Mesendoderm (in vitro differentiated cells): ENCODE data around the gene NECTIN2.

Source experiments
- DNase-seq: peaks from one replicate; pipeline ENCODE4 v3.0.0; 2013
- H2AK5ac ChIP-seq: 2 replicates; pipeline ENCODE4 v1.6.1; 2013; ENCODE audit warnings: low read length, inconsistent platforms
- H2BK120ac ChIP-seq: 2 replicates; pipeline ENCODE4 v1.6.1; 2013; ENCODE audit warnings: low read depth, mild to moderate bottlenecking, low read length, moderate library complexity, mixed read lengths
- H2BK15ac ChIP-seq: replicated peaks from 2 replicates; pipeline ENCODE4 v1.6.1; 2013; ENCODE audit warnings: low read depth, mild to moderate bottlenecking, moderate library complexity
- H2BK5ac ChIP-seq: 2 replicates; pipeline ENCODE4 v1.6.1; 2013; ENCODE audit warnings: low read length, inconsistent platforms
- H3K18ac ChIP-seq: 2 replicates; pipeline ENCODE4 v1.6.1; 2013; ENCODE audit warnings: mild to moderate bottlenecking, low read length, mixed read lengths
- H3K23ac ChIP-seq: one replicate; pipeline ENCODE4 v1.6.1; 2013; ENCODE audit warnings: low read length
- H3K27ac ChIP-seq: 2 replicates; pipeline ENCODE4 v1.5.1; 2013; ENCODE audit warnings: low read depth, mild to moderate bottlenecking, inconsistent platforms, low read length, moderate library complexity
- H3K27me3 ChIP-seq: 2 replicates; pipeline ENCODE4 v1.6.1; 2013; ENCODE audit warnings: low read length, control low read depth, mild to moderate bottlenecking, inconsistent platforms; ENCODE audit not compliant: insufficient read depth, poor library complexity
- H3K36me3 ChIP-seq: 2 replicates; pipeline ENCODE4 v1.6.1; 2013; ENCODE audit warnings: low read length, inconsistent platforms; ENCODE audit not compliant: control insufficient read depth, insufficient read depth
- H3K4ac ChIP-seq: one replicate; pipeline ENCODE4 v1.6.1; 2013; ENCODE audit warnings: low read depth, mild to moderate bottlenecking, low read length, moderate library complexity
- H3K4me1 ChIP-seq: 2 replicates; pipeline ENCODE4 v1.6.1; 2013; ENCODE audit warnings: low read depth, low read length, inconsistent platforms; ENCODE audit not compliant: control insufficient read depth
- H3K4me2 ChIP-seq: 2 replicates; pipeline ENCODE4 v1.6.1; 2013; ENCODE audit warnings: low read length
- H3K4me3 ChIP-seq: 2 replicates; pipeline ENCODE4 v1.5.1; 2013; ENCODE audit warnings: mild to moderate bottlenecking, low read length
- H3K56ac ChIP-seq: one replicate; pipeline ENCODE4 v1.6.1; 2013; ENCODE audit warnings: low read length
- H3K79me1 ChIP-seq: 2 replicates; pipeline ENCODE4 v1.6.1; 2013; ENCODE audit warnings: low read length, inconsistent platforms
- H3K79me2 ChIP-seq: 2 replicates; pipeline ENCODE4 v1.6.1; 2013; ENCODE audit warnings: mild to moderate bottlenecking, low read length; ENCODE audit not compliant: control insufficient read depth, insufficient read depth
- H3K9ac ChIP-seq: 2 replicates; pipeline ENCODE4 v1.6.1; 2013; ENCODE audit warnings: low read length, inconsistent platforms
- H4K5ac ChIP-seq: one replicate; pipeline ENCODE4 v1.6.1; 2013; ENCODE audit warnings: low read length
- H4K8ac ChIP-seq: one replicate; pipeline ENCODE4 v1.6.1; 2013; ENCODE audit warnings: low read depth, mild to moderate bottlenecking, control low read depth, low read length, moderate library complexity
- WGBS: extraction: QIAGEN DNeasy Blood & Tissue Kit; methylation state at CpG from one replicate; pipeline ENCODE4 v1.1.7; 2013; ENCODE audit warnings: low lambda C conversion rate, missing lambda C conversion rate; ENCODE audit not compliant: insufficient coverage; ENCODE audit errors: extremely low coverage; 5-methylcytosine and 5-hydroxymethylcytosine counted together

Gene NECTIN2

DNA sequence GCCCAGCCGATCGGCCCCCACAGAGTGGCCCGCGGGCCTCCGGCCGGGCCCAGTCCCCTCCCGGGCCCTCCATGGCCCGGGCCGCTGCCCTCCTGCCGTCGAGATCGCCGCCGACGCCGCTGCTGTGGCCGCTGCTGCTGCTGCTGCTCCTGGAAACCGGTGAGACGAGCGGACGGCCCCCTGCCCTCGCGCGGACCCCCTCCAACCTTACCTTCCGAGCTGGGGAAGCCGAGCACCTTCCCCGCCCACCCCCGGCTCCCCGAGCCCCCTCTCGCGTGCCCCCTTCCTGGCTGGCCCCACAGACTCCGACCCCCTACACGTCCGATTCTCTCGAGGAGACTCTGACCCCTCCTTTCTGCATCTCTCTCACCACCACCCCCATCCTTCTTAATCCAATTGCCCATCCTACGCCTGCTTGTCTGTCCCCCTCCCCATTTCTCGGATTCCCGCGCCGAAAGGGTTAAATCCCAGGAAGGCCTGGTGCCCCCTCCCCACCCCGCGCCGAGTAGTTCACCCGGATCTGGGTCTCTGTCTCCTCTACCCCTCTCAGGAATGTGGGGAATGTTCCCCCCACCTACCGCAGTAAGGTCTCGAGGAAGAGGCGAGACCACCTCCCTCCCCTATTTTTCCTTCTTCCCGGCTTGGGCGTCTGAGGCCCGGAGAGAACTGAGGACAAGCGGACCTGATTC lies 502 bp downstream of the NECTIN2 start:
- Histone ChIP-seq H3K4ac (peak overlapping the region; percentile 99), H2BK5ac (peak overlapping the region; percentile 91), H3K56ac (peak overlapping the region; percentile 96), H3K27me3 (no peaks in the 10 kb centered on the region), H2AK5ac (no peak overlapping the region), H3K23ac (peak overlapping the region; percentile 72), H3K27ac (peak overlapping the region; percentile 98), H3K79me1 (peaks cover 10% of the 10 kb centered on the region), H3K18ac (peak overlapping the region; percentile 99), H2BK120ac (peak overlapping the region; percentile 83), H3K79me2 (peaks cover 46% of the 10 kb centered on the region), H4K8ac (no peak overlapping the region), H3K9ac (peak overlapping the region; percentile 95), H2BK15ac (no peak overlapping the region), H3K4me3 (peak overlapping the region; percentile 99), H3K4me1 (peaks cover 7% of the 10 kb centered on the region), H3K36me3 (peaks cover 1% of the 10 kb centered on the region), H3K4me2 (peak overlapping the region; percentile 92), H4K5ac (no peak overlapping the region)
- WGBS, result no CpG with 5 or more reads among the region's 51 CpGs
- DNase-seq, result peak; percentile 98

DNA sequence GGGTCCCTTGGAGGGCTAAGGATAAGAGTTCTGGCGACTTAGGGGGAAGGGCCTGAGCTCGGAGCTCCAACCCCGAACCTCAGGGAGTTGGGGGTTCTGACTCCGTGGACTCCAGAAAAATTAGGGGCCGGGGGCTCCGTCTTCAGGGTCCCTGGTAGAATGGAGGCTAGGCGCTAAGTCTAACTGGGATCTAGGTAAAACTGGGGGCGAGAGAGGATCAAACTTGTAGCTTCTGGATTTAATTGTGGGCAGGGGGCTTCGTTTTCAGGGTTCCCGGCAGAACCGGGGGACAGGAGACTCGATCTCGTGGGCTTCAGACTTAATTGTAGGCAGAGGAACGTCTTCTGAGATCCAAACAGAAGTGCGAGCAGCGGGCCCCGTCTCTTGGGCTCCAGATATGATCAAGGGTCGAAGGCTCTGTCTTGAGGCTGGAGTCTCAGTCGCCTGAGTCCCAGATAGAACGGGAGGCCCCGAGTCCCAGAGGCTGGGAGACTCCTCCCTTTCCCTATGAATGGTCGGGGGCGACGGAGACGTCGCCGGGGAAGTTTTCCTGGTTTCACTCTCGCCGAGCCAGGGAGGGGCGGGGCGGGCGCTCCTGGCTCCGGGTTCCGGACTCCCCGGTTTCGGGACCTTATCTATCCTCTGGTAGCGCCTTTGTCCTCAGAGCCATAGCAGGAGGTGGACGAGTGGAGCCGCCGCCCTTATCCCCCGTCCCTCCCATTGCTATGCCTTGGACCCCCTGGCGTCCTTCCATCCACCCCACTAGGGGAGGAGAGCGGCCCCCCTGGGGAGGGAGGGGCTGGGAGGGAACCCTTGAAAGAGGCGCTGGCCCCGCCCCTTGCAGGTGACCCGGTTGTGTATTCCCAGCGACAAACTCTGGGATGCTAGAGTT lies 1.3 kb downstream of the NECTIN2 start:
- Histone ChIP-seq H3K4ac (peak overlapping the region; percentile 94), H3K9ac (peak overlapping the region; percentile 95), H4K5ac (no peak overlapping the region), H4K8ac (no peak overlapping the region), H3K79me1 (peaks cover 12% of the 10 kb centered on the region), H2AK5ac (no peak overlapping the region), H3K4me1 (peaks cover 7% of the 10 kb centered on the region), H3K18ac (peak overlapping the region; percentile 94), H2BK5ac (peak overlapping the region; percentile 91), H3K36me3 (peaks cover 2% of the 10 kb centered on the region), H3K27ac (peak overlapping the region; percentile 98), H3K79me2 (peaks cover 54% of the 10 kb centered on the region), H3K4me2 (peak overlapping the region; percentile 92), H3K23ac (no peak overlapping the region), H2BK120ac (peak overlapping the region; percentile 83), H2BK15ac (peak overlapping the region; percentile 25), H3K27me3 (no peaks in the 10 kb centered on the region), H3K4me3 (peak overlapping the region; percentile 99), H3K56ac (peak overlapping the region; percentile 96)
- no CpG with 5 or more reads among the region's 47 CpGs for WGBS
- DNase-seq, result peak; percentile 76

DNA sequence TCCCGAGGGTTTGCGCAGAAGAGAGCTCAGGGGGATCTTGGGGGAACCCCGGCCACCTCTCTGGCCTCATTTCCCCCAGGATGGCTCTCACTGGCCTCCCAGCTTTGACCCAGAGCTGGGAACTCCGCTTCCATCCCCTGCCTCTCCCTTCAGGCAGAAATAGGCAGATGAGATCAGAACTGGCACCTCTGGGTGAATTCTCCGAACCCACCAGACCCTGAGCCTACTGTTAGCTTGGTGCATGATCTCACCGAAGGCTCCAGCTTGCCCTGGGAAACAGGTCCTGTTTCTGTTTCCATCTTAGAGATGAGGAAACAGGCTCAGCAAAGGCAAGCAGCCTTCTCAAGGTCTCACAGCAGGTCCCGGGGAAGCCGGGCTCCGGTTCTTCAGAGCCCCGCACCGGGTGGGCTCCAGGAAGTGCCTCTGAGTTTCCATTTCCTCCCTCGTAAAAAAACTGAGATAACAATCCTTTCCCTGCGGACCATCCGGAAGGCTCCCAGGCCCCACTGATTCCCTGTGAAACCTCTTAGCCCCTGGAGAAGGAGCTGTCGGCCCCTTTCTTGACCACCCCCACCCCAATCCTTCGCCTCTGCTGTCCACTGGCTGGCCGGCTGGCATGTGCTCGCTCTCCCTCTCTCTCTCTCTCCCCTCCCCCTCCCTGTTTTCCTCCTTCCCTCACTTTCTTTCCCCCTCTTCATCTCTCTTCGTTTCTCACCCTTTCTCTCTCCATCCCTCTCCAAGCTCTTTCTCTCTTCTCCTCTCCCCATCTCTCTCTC lies 2.1 kb downstream of the NECTIN2 start:
- WGBS, result no CpG with 5 or more reads among the region's 19 CpGs
- H4K8ac ChIP-seq, result no peak overlapping the region
- H3K36me3 ChIP-seq, result peaks cover 2% of the 10 kb centered on the region
- H3K27ac ChIP-seq, result peak overlapping the region; percentile 98
- peak overlapping the region; percentile 99 for H3K4me3 ChIP-seq
- H3K79me1 ChIP-seq, result peaks cover 15% of the 10 kb centered on the region
- H3K79me2 ChIP-seq, result peaks cover 61% of the 10 kb centered on the region
- H2BK15ac ChIP-seq, result no peak overlapping the region
- peak overlapping the region; percentile 94 for H3K18ac ChIP-seq
- peak; percentile 93 for DNase-seq
- H3K4me2 ChIP-seq, result peak overlapping the region; percentile 92
- H2AK5ac ChIP-seq, result peak overlapping the region; percentile 74
- peak overlapping the region; percentile 56 for H3K4ac ChIP-seq
- peak overlapping the region; percentile 54 for H2BK5ac ChIP-seq
- H3K9ac ChIP-seq, result peak overlapping the region; percentile 95
- no peak overlapping the region for H2BK120ac ChIP-seq
- no peak overlapping the region for H3K23ac ChIP-seq
- H3K4me1 ChIP-seq, result peaks cover 7% of the 10 kb centered on the region
- peak overlapping the region; percentile 96 for H3K56ac ChIP-seq
- H3K27me3 ChIP-seq, result no peaks in the 10 kb centered on the region
- no peak overlapping the region for H4K5ac ChIP-seq

DNA sequence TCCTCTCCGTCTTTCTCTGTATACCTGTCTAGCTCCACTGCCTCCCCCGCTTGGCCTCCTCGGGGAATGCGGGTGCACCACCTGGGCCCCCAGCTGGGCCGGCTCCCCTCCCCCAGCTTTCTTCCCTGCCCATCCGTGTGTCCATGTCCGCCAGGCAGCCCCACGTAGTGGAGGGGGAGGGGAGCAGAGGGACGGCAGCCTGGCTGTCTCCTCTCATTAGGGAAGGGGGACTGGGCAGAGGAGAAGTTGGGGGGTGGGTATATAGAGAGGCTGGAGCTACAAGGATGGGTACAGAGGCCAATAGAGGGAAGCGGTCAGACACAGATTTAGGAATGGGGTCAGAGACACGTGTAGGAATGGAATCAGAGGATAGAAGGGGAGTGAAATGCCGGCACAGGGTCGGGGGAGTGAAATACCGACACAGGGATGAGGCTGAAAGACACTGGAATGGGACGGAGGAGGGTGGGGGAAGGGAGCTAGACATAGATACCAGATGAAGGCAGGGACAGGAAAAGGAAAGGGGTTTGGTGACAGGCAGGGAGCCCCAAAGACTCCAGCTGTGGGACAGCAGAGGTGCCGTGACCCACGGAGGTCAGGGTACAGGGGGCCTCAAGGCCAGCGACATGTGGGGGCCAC lies 2.8 kb downstream of the NECTIN2 start:
- peaks cover 7% of the 10 kb centered on the region for H3K4me1 ChIP-seq
- peak overlapping the region; percentile 56 for H2BK5ac ChIP-seq
- peaks cover 18% of the 10 kb centered on the region for H3K79me1 ChIP-seq
- H2BK15ac ChIP-seq, result no peak overlapping the region
- H3K23ac ChIP-seq, result peak overlapping the region; percentile 72
- peak overlapping the region; percentile 96 for H3K56ac ChIP-seq
- peak overlapping the region; percentile 50 for H3K4me3 ChIP-seq
- no CpG with 5 or more reads among the region's 18 CpGs for WGBS
- H3K4ac ChIP-seq, result no peak overlapping the region
- peak overlapping the region; percentile 95 for H3K9ac ChIP-seq
- H3K79me2 ChIP-seq, result peaks cover 64% of the 10 kb centered on the region
- peak overlapping the region; percentile 98 for H3K27ac ChIP-seq
- peaks cover 2% of the 10 kb centered on the region for H3K36me3 ChIP-seq
- H3K18ac ChIP-seq, result peak overlapping the region; percentile 94
- H3K27me3 ChIP-seq, result no peaks in the 10 kb centered on the region
- peak; percentile 85 for DNase-seq
- H2AK5ac ChIP-seq, result peak overlapping the region; percentile 52
- peak overlapping the region; percentile 92 for H3K4me2 ChIP-seq
- H4K8ac ChIP-seq, result no peak overlapping the region
- no peak overlapping the region for H4K5ac ChIP-seq
- no peak overlapping the region for H2BK120ac ChIP-seq

DNA sequence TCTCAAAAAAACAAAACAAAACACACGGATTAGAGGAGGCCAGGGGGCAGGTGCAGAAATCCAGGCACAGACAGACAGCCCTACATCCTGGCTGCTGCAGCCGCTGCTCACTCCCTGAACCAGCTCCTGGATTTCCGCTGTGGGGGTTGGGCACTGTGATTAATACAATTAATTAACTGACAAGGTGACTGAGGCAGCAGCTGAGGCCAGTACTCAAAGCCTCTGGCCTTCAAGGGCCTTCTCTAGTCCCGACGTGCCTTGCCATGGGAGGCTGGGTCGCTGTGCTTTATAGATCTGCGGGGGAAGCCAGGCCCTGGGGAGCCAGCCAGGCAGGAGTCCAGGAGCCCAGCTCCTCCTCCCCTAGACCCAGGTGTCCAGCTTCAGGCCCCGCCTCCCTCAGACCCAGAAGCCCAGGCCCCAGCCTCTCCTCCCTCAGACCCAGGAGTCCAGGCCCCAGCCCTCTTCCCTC lies 4.6 kb downstream of the NECTIN2 start:
- no peak overlapping the region for H2AK5ac ChIP-seq
- no peak for DNase-seq
- no peak overlapping the region for H3K27ac ChIP-seq

More for the DNA sequence above, 4.6 kb downstream of the NECTIN2 start:
- Histone ChIP-seq H3K56ac (no peak overlapping the region), H3K9ac (no peak overlapping the region), H4K5ac (no peak overlapping the region), H3K79me2 (peaks cover 72% of the 10 kb centered on the region), H3K4me2 (no peak overlapping the region), H2BK120ac (no peak overlapping the region), H4K8ac (no peak overlapping the region), H3K79me1 (peaks cover 22% of the 10 kb centered on the region), H3K23ac (no peak overlapping the region), H3K36me3 (peaks cover 2% of the 10 kb centered on the region), H3K27me3 (no peaks in the 10 kb centered on the region), H3K4ac (no peak overlapping the region), H3K18ac (no peak overlapping the region), H3K4me1 (peaks cover 7% of the 10 kb centered on the region), H3K4me3 (no peak overlapping the region), H2BK15ac (no peak overlapping the region), H2BK5ac (no peak overlapping the region)
- WGBS, result no CpG with 5 or more reads among the region's 8 CpGs
